HepG2 (cell line): ENCODE data around the gene FTSJ1. TPM values are rescaled to one million over a fixed set of nuclear protein-coding genes. Genes with fewer than 3 reads are reported as not detected.
A peak's percentile ranks its signal among the peaks of the same experiment; 100 is the strongest.

Source experiments
- ATAC-seq: fragments of 200-7000 bp; cut with Tn5 transposase; 3 replicates; pipeline ENCODE4 v1.9.1; 2020; ENCODE audit warnings: mild to moderate bottlenecking, moderate library complexity
- BruUV-seq: library from RNA; stranded (reverse); fragments of 400-500 nt; replicated peaks from 2 replicates; lab custom pipeline; 2021; lab: Mats Ljungman, UMichigan
- CTCF ChIA-PET: fragments of 300-600 bp; formaldehyde crosslinking; extraction: SDS; loops from one replicate; lab custom pipeline; 2021; ENCODE audit warnings: low total read pairs, inconsistent platforms, low intra/inter-chr PET ratio; lab: Yijun Ruan, JAX
- POLR2A ChIA-PET: fragments of 350-600 bp; sonication (Branson Sonifier 250); formaldehyde crosslinking; loops from one replicate; lab custom pipeline; 2020; ENCODE audit warnings: antibody characterized with exemption, inconsistent platforms; lab: Yijun Ruan, JAX
- DNase-seq: peaks from one replicate; pipeline ENCODE4 v3.0.0-alpha.2; 2015; ENCODE audit warnings: low spot score
- FAIRE-seq: peaks from 3 replicates; lab custom pipeline; 2011; peaks lifted over from hg19 to GRCh38; lab: Jason Lieb, UNC
- H2AFZ ChIP-seq: one replicate; pipeline ENCODE4 v1.6.1; 2011; ENCODE audit warnings: low read length, inconsistent platforms
- H3K27ac ChIP-seq: fragments of 300-600 bp; 3 replicates; pipeline ENCODE4 v1.8.0; 2011; ENCODE audit warnings: mixed run types, mild to moderate bottlenecking, mixed read lengths, low read length, inconsistent platforms; ENCODE audit not compliant: insufficient read depth; ENCODE audit errors: extremely low read length
- H3K27me3 ChIP-seq, 2 experiments: fragments of 200-600 bp in 1 of 2; 2 replicates in 1 of 2; 3 replicates in 1 of 2; pipeline versions ENCODE4 v1.6.0 to v1.8.0; 2011; ENCODE audit warnings: low read length in 2 of 2, mild to moderate bottlenecking in 2 of 2, moderate library complexity in 2 of 2, inconsistent platforms in 1 of 2; ENCODE audit not compliant: insufficient read depth in 2 of 2, control insufficient read depth in 1 of 2
- H3K36me3 ChIP-seq, 2 experiments: fragments of 200-600 bp in 1 of 2; replicated peaks in 1 of 2; 2 replicates in 1 of 2; 3 replicates in 1 of 2; pipeline versions ENCODE4 v1.5.1 to v1.8.0; 2011; ENCODE audit warnings: low read length in 2 of 2, inconsistent platforms in 1 of 2; ENCODE audit not compliant: insufficient read depth in 2 of 2, control insufficient read depth in 1 of 2
- H3K4me1 ChIP-seq: 2 replicates; pipeline ENCODE4 v1.5.1; 2012; ENCODE audit warnings: low read length, inconsistent platforms; ENCODE audit not compliant: insufficient read depth
- H3K4me2 ChIP-seq: 2 replicates; pipeline ENCODE4 v1.6.0; 2011; ENCODE audit warnings: low read depth, low read length, inconsistent platforms
- H3K4me3 ChIP-seq, 3 experiments: fragments of 200-600 bp in 1 of 3; sonication (generic), shearing (Covaris generic) in 1 of 3; replicated peaks in 1 of 3; 2 replicates each; pipeline ENCODE4 v1.5.1; 2011 to 2016; ENCODE audit warnings: low read length in 3 of 3, inconsistent platforms in 2 of 3, low read depth in 2 of 3, mild to moderate bottlenecking in 2 of 3, control low read depth in 1 of 3, mixed read lengths in 1 of 3; ENCODE audit not compliant: insufficient read depth in 1 of 3
- H3K79me2 ChIP-seq: one replicate; pipeline ENCODE4 v1.6.1; 2011; ENCODE audit warnings: low read length, inconsistent platforms; ENCODE audit not compliant: insufficient read depth
- H3K9ac ChIP-seq: 2 replicates; pipeline ENCODE4 v1.6.0; 2011; ENCODE audit warnings: mild to moderate bottlenecking, low read depth, low read length, inconsistent platforms; ENCODE audit not compliant: insufficient read depth
- H3K9me3 ChIP-seq: 2 replicates; pipeline ENCODE4 v1.5.1; 2012; ENCODE audit warnings: mild to moderate bottlenecking, low read length
- H4K20me1 ChIP-seq: 2 replicates; pipeline ENCODE4 v1.6.0; 2011; ENCODE audit warnings: inconsistent platforms, mild to moderate bottlenecking, low read length, moderate library complexity; ENCODE audit not compliant: insufficient read depth
- ATF7 ChIP-seq, 2 experiments: fragments of 450-650 bp in 1 of 2; sonication (generic) in 1 of 2; formaldehyde crosslinking in 1 of 2; IDR thresholded peaks; 2 replicates each; pipeline versions ENCODE4 v1.4.0 to v1.6.1; 2016 to 2020; ENCODE audit warnings: antibody characterized with exemption in 1 of 2, mild to moderate bottlenecking in 1 of 2, missing genetic modification reagents in 1 of 2
- CEBPB ChIP-seq: IDR thresholded peaks from 2 replicates; pipeline ENCODE4 v1.6.1; 2011; ENCODE audit warnings: low read depth, low read length, improper control_type of control experiment, borderline replicate concordance
- CEBPG ChIP-seq: IDR thresholded peaks from 2 replicates; pipeline ENCODE4 v1.6.1; 2016
- GATAD1 ChIP-seq: IDR thresholded peaks from 2 replicates; pipeline ENCODE4 v1.6.1; 2016; ENCODE audit warnings: missing genetic modification reagents, missing compliant biosample characterization
- JUN ChIP-seq: sonication (generic); formaldehyde crosslinking; IDR thresholded peaks from 2 replicates; pipeline ENCODE4 v1.4.0; 2020; ENCODE audit warnings: mild to moderate bottlenecking, missing genetic modification reagents
- KMT2B ChIP-seq: IDR thresholded peaks from 2 replicates; pipeline ENCODE4 v1.6.1; 2016; ENCODE audit warnings: missing genetic modification reagents, missing compliant biosample characterization
- NFATC3 ChIP-seq: sonication (generic); formaldehyde crosslinking; IDR thresholded peaks from 2 replicates; pipeline ENCODE4 v1.5.1; 2020; ENCODE audit warnings: mild to moderate bottlenecking, missing genetic modification reagents
- NFKB2 ChIP-seq: sonication (generic); formaldehyde crosslinking; IDR thresholded peaks from 2 replicates; pipeline ENCODE4 v1.4.0; 2020; ENCODE audit warnings: missing genetic modification reagents, borderline replicate concordance
- NKX3-1 ChIP-seq: sonication (generic); formaldehyde crosslinking; IDR thresholded peaks from 2 replicates; pipeline ENCODE4 v1.5.0; 2020; ENCODE audit warnings: missing genetic modification reagents
- NR2F6 ChIP-seq, 2 experiments: IDR thresholded peaks; 2 replicates each; pipeline ENCODE4 v1.6.1; 2016; ENCODE audit warnings: antibody characterized with exemption in 1 of 2, mild to moderate bottlenecking in 1 of 2
- ZNF333 ChIP-seq: sonication (generic); formaldehyde crosslinking; IDR thresholded peaks from 2 replicates; pipeline ENCODE4 v1.4.0; 2020; ENCODE audit warnings: mild to moderate bottlenecking, missing genetic modification reagents, borderline replicate concordance
- ZNF629 ChIP-seq: sonication (generic); formaldehyde crosslinking; conservative IDR thresholded peaks from 2 replicates; pipeline ENCODE4 v1.5.0; 2020; ENCODE audit warnings: missing genetic modification reagents
- ZNF777 ChIP-seq: sonication (generic); formaldehyde crosslinking; IDR thresholded peaks from 2 replicates; pipeline ENCODE4 v1.4.0; 2020; ENCODE audit warnings: missing genetic modification reagents
- WGBS: methylation state at CpG from one replicate; pipeline ENCODE4 v1.1.6; 2017; ENCODE audit warnings: low lambda C conversion rate; 5-methylcytosine and 5-hydroxymethylcytosine counted together
- in situ Hi-C: cut with HindIII; loops from 2 replicates; pipeline ENCODE4 v1.10.0; 2017; ENCODE audit warnings: low pct_unique_long_range_greater_than_20kb; ENCODE audit not compliant: extremely low pct_ligation_motif_present
- intact Hi-C: fragments of 100-400 bp; cut with micrococcal nuclease; formaldehyde crosslinking; loops from one replicate; pipeline ENCODE4 v1.10.0; 2022; ENCODE audit not compliant: unreplicated experiment
- polyA plus RNA-seq, 8 experiments: library from polyadenylated mRNA; depleted of rRNA in 3 of 8; stranded (reverse) in 7 of 8; unstranded in 1 of 8; fragments of >200 nt; fragmentation: Illumina TruSeq in 4 of 8; extraction: Trizol in 4 of 8; gene quantifications; 2 replicates each; pipeline versions ENCODE4 v1.2.1 to v1.2.3, GENCODE V29; 2011 to 2016; ENCODE audit warnings: low read depth in 4 of 8, missing spikeins in 1 of 8, mixed read lengths in 1 of 8; ENCODE audit not compliant: insufficient read depth in 1 of 8
- total RNA-seq, 5 experiments: library from RNA; depleted of rRNA; stranded (reverse); fragments of >200 nt; fragmentation: Illumina TruSeq; extraction: Trizol; gene quantifications; 2 replicates each; pipeline ENCODE4 v1.2.3, GENCODE V29; 2016; ENCODE audit warnings: low read depth in 1 of 5
- TF ChIP-seq, protein P1 (sequence below): IDR thresholded peaks from 2 replicates; pipeline ENCODE4 v1.6.1; 2016; ENCODE audit warnings: mild to moderate bottlenecking
- TF ChIP-seq, protein P2 (sequence below): sonication (generic); formaldehyde crosslinking; IDR thresholded peaks from 2 replicates; pipeline ENCODE4 v1.5.1; 2020; ENCODE audit warnings: missing genetic modification reagents, mild to moderate bottlenecking, borderline replicate concordance
- TF ChIP-seq, protein P3 (sequence below): IDR thresholded peaks from 2 replicates; pipeline ENCODE4 v1.6.1; 2016; ENCODE audit warnings: missing compliant biosample characterization, missing genetic modification reagents, borderline replicate concordance

FTSJ1 gene
- total and polyA plus RNA-seq, 2 of the 13 experiments (the other 11 are each of a cell fraction or from before 2014, with no cell fraction given) = 30.3 to 37.9 TPM

DNA sequence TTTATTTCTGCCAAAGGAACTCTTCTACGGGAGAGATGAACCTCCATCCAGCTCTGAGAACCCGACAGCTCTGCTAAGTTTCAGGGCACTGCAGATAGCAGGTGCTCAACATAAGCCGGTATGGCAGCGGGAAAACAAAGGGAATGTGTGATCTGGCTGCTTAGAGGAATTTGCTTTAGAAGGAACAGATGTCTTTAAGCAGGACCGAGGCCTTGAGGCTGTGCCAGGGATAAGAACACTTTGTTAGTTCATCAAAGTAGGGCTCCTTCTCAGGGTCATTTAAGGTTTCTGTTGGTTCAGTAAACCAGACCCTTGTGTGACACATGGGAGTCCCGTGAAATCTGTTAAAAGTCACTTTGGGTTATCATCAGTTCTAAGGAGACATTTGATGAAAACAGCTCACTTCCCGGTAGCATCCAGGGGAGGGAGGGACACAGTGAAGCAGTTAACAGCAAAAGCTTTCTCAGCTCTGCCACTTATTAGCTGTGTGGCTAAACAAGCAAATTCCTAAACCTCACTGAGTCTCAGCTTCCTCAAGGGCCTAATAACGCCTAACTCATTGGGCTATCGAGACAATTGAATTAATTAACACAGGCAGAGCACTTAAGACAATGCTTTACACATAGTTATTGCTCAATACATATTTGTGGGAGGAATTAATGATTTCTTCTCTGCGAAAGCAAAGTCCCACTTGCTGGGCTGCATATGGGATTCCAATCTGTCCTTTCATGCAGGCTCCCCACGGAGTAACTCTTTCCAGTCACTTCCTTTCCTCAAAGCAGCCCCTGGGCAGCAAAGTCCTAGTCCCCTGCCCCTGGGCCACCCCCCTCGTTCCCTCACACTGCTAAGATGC is 2.9 kb upstream of the FTSJ1 start:
- intact Hi-C loops (loop anchor here (5.0 to 10.0 kb wide), 2 partner anchors 34 to 62 kb away; partner anchors contain the start of genes PORCN and TBC1D25), in situ Hi-C loops (no loop called here)
- Histone ChIP-seq H3K9ac (no peak overlapping the region), H4K20me1 (no peaks in the 10 kb centered on the region), H3K79me2 (peaks cover 25% of the 10 kb centered on the region), H3K36me3 (no peaks in the 10 kb centered on the region), H3K9me3 (no peaks in the 10 kb centered on the region), H3K4me2 (0 out of 2 replicates have a peak overlapping the region, but pooled peaks have one; percentile 3), H2AFZ (no peak overlapping the region), H3K27me3 (no peaks in the 10 kb centered on the region; a peak in 1 of 5 replicates), H3K27ac (no peak overlapping the region), H3K4me1 (peaks cover 62% of the 10 kb centered on the region), H3K4me3 (no peak overlapping the region)
- no peak for DNase-seq
- FAIRE-seq = no peak
- WGBS = 60% methylated on average over 8 of the region's 12 CpGs
- no TSS peak for BruUV-seq
- ChIA-PET POLR2A (no interaction called here), CTCF (interaction anchor here (1.8 kb wide), 1 partner anchor 21 kb away, joined by 4 read pairs; no protein-coding TSS in a partner anchor)
- ATAC-seq = no peak
- no peak for TF ChIP-seq KMT2B (CRISPR knock-in tag)
- TF ChIP-seq, protein P1, sequence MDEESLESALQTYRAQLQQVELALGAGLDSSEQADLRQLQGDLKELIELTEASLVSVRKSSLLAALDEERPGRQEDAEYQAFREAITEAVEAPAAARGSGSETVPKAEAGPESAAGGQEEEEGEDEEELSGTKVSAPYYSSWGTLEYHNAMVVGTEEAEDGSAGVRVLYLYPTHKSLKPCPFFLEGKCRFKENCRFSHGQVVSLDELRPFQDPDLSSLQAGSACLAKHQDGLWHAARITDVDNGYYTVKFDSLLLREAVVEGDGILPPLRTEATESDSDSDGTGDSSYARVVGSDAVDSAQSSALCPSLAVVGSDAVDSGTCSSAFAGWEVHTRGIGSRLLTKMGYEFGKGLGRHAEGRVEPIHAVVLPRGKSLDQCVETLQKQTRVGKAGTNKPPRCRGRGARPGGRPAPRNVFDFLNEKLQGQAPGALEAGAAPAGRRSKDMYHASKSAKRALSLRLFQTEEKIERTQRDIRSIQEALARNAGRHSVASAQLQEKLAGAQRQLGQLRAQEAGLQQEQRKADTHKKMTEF = no peak
- TF ChIP-seq NR2F6 (IDR thresholded peaks at IDR 0.05) = no peak
- TF ChIP-seq NR2F6 (CRISPR knock-in tag; IDR thresholded peaks at IDR 0.05) = no peak
- no peak for TF ChIP-seq NKX3-1 (CRISPR knock-in tag)
- TF ChIP-seq ZNF629 (CRISPR knock-in tag) = no peak
- TF ChIP-seq GATAD1 (CRISPR knock-in tag) = no peak
- TF ChIP-seq CEBPB = peak; percentile 49
- TF ChIP-seq, protein P2, sequence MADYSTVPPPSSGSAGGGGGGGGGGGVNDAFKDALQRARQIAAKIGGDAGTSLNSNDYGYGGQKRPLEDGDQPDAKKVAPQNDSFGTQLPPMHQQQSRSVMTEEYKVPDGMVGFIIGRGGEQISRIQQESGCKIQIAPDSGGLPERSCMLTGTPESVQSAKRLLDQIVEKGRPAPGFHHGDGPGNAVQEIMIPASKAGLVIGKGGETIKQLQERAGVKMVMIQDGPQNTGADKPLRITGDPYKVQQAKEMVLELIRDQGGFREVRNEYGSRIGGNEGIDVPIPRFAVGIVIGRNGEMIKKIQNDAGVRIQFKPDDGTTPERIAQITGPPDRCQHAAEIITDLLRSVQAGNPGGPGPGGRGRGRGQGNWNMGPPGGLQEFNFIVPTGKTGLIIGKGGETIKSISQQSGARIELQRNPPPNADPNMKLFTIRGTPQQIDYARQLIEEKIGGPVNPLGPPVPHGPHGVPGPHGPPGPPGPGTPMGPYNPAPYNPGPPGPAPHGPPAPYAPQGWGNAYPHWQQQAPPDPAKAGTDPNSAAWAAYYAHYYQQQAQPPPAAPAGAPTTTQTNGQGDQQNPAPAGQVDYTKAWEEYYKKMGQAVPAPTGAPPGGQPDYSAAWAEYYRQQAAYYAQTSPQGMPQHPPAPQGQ (CRISPR knock-in tag) = no peak
- no peak for TF ChIP-seq ATF7 (IDR thresholded peaks at IDR 0.05)
- TF ChIP-seq ATF7 (CRISPR knock-in tag; IDR thresholded peaks at IDR 0.05) = no peak
- TF ChIP-seq, protein P3, sequence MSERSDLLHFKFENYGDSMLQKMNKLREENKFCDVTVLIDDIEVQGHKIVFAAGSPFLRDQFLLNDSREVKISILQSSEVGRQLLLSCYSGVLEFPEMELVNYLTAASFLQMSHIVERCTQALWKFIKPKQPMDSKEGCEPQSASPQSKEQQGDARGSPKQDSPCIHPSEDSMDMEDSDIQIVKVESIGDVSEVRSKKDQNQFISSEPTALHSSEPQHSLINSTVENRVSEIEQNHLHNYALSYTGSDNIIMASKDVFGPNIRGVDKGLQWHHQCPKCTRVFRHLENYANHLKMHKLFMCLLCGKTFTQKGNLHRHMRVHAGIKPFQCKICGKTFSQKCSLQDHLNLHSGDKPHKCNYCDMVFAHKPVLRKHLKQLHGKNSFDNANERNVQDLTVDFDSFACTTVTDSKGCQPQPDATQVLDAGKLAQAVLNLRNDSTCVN (CRISPR knock-in tag) = no peak
- TF ChIP-seq ZNF333 (CRISPR knock-in tag) = no peak
- TF ChIP-seq ZNF777 = no peak
- no peak for TF ChIP-seq NFATC3 (CRISPR knock-in tag)
- 0 out of 2 replicates have a peak, but pooled peaks have one; percentile 7 for TF ChIP-seq CEBPG
- TF ChIP-seq JUN (CRISPR knock-in tag) = no peak
- no peak for TF ChIP-seq NFKB2 (CRISPR knock-in tag)
